Tibial nerve (tissue), 4 donors: Measurements from ENCODE around the gene PC. TPM values are rescaled to one million over a fixed set of nuclear protein-coding genes. Genes with fewer than 3 reads are reported as not detected.

Experiments
- DNase-seq, 2 donors: peaks; one replicate each; pipeline ENCODE4 v3.0.0-alpha.2; 2019; ENCODE audit warnings: low spot score in 2 of 2
- H3K27ac ChIP-seq, 4 donors: fragments of 200-600 bp; sonication (generic) in 3 of 4; one replicate each; pipeline ENCODE4 v1.5.1; 2017 to 2019; ENCODE audit warnings: mild to moderate bottlenecking in 1 of 4
- H3K27me3 ChIP-seq, 2 donors: fragments of 200-600 bp; sonication (generic) in 1 of 2; one replicate each; pipeline versions ENCODE4 v1.5.1 to v1.6.0; 2017 to 2019
- H3K36me3 ChIP-seq, 3 donors: fragments of 200-600 bp; sonication (generic); one replicate each; pipeline ENCODE4 v1.5.1; 2018 to 2019
- H3K4me1 ChIP-seq, 4 donors: fragments of 200-600 bp; sonication (generic) in 3 of 4; one replicate each; pipeline ENCODE4 v1.5.1; 2017 to 2019
- H3K4me3 ChIP-seq, 4 donors: fragments of 200-600 bp; sonication (generic) in 3 of 4; one replicate each; pipeline ENCODE4 v1.5.1; 2017 to 2019; ENCODE audit warnings: mild to moderate bottlenecking in 1 of 4, moderate library complexity in 1 of 4
- H3K9me3 ChIP-seq, 4 donors: fragments of 200-600 bp; sonication (generic) in 3 of 4; one replicate each; pipeline ENCODE4 v1.5.1; 2017 to 2019
- EP300 ChIP-seq, 2 donors: sonication (generic); formaldehyde crosslinking; IDR thresholded peaks; one replicate each; pipeline ENCODE4 v1.6.1; 2017; ENCODE audit warnings: antibody characterized with exemption in 2 of 2, mild to moderate bottlenecking in 1 of 2
- POLR2A ChIP-seq, 2 donors: fragments of 450-650 bp; IDR thresholded peaks; one replicate each; pipeline ENCODE4 v1.6.1; 2017; ENCODE audit warnings: antibody characterized with exemption in 2 of 2, mild to moderate bottlenecking in 2 of 2, moderate library complexity in 2 of 2
- WGBS, 2 donors: methylation state at CpG; one replicate each; pipeline ENCODE4 v1.1.5; 2018; 5-methylcytosine and 5-hydroxymethylcytosine counted together
- total RNA-seq, 4 donors: library from RNA; depleted of rRNA; stranded (reverse); fragments of >200 nt; gene quantifications; one replicate each; pipeline ENCODE4 v1.1.0, GENCODE V29; 2016
- TF ChIP-seq, protein P1 (sequence below), 5 experiments: fragments of 200-600 bp in 3 of 5; fragments of 450-650 bp in 2 of 5; sonication (generic) in 3 of 5; IDR thresholded peaks; one replicate each; pipeline ENCODE4 v1.5.1; 2016 to 2019; ENCODE audit warnings: antibody characterized with exemption in 5 of 5, mild to moderate bottlenecking in 3 of 5, moderate library complexity in 2 of 5

PC gene
- total RNA-seq, 4 donors from 2014 or later: 82.5 to 135 (median 90.2) TPM

DNA sequence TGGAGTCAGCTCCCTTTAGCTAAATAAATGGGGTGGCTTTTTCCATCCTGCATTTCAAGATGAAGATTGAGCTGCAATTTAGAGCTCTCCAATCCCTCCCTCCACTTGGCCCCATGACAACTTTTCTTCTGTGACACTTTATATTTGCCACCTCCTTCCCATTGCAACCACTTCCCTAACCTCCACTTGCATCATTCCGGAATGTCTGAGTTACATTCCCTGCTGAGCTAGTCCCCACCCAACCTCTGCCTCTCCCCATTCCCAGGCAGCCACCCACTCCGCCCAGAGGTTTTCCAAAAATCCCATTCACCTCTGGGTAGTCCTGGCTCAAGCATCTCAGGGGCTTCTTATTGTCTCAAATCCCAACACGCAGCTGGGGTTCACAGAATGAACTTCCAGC lies 24.7 kb downstream of the PC start:
- no peak for DNase-seq
- WGBS, 2 donors: 88 to 92% methylated on average over 3 of the region's 3 CpGs
- TF ChIP-seq POLR2A (IDR thresholded peaks at IDR 0.05) (no peak), EP300 (IDR thresholded peaks at IDR 0.05) (no peak)
- TF ChIP-seq, protein P1, sequence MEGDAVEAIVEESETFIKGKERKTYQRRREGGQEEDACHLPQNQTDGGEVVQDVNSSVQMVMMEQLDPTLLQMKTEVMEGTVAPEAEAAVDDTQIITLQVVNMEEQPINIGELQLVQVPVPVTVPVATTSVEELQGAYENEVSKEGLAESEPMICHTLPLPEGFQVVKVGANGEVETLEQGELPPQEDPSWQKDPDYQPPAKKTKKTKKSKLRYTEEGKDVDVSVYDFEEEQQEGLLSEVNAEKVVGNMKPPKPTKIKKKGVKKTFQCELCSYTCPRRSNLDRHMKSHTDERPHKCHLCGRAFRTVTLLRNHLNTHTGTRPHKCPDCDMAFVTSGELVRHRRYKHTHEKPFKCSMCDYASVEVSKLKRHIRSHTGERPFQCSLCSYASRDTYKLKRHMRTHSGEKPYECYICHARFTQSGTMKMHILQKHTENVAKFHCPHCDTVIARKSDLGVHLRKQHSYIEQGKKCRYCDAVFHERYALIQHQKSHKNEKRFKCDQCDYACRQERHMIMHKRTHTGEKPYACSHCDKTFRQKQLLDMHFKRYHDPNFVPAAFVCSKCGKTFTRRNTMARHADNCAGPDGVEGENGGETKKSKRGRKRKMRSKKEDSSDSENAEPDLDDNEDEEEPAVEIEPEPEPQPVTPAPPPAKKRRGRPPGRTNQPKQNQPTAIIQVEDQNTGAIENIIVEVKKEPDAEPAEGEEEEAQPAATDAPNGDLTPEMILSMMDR (IDR thresholded peaks at IDR 0.05): no peak
- Histone ChIP-seq H3K36me3 (no peaks in the 10 kb centered on the region), H3K4me3 (no peak overlapping the region), H3K9me3 (no peaks in the 10 kb centered on the region), H3K4me1 (peaks cover 0 to 15% (median 0%) of the 10 kb centered on the region in 4 donors), H3K27ac (no peak overlapping the region), H3K27me3 (no peaks in the 10 kb centered on the region)

DNA sequence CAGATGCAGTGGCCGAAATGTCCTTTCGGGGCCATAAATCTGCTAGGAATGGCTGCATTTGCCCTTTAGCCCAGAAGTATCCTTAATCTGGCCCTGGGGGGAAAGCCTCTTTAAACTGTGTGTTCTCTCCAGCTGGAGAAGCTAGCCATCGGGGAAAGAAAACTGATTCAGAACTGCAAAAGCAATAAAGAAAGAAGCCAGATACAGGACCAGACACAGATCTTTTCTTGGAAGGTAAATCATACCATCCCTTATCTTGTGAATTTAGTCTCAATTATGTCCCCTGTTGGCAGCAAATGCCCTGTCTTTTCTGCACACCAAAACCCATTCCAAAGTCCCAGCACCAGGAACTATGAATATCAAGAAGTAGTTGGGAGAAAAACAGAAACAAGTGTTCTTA lies 25.6 kb downstream of the PC start:
- H3K27me3 ChIP-seq: no peaks in the 10 kb centered on the region
- H3K4me1 ChIP-seq: peaks cover 0 to 15% (median 0%) of the 10 kb centered on the region in 4 donors
- H3K4me3 ChIP-seq: no peak overlapping the region
- 62 to 78% methylated on average over 3 of the region's 3 CpGs for WGBS, 2 donors
- DNase-seq: no peak
- TF ChIP-seq, protein P1 (IDR thresholded peaks at IDR 0.05): no peak
- TF ChIP-seq EP300 (IDR thresholded peaks at IDR 0.05) (no peak), POLR2A (IDR thresholded peaks at IDR 0.05) (no peak)
- no peak overlapping the region for H3K27ac ChIP-seq
- no peaks in the 10 kb centered on the region for H3K36me3 ChIP-seq
- H3K9me3 ChIP-seq: no peaks in the 10 kb centered on the region

DNA sequence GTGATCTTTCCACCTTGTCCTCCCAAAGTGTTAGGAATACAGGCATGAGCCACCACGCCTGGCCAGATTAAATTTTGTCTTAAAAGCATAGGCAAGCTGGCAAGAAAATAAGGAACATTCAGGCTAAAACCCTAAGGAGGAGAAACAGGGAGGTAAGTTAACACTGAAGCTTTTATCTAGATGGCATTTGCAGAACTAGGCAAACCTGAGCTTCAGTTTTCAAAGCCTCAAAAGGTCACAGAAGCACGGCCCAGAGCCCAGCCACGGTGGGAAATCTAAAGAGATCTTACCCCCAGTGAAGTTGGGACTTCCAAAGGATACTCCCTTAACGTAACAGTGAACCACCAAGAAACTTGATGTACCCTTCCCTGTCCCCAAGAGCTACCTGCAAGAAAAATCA lies 28.4 kb downstream of the PC start:
- no peak for DNase-seq
- Histone ChIP-seq H3K27ac (no peak overlapping the region), H3K36me3 (no peaks in the 10 kb centered on the region), H3K4me1 (peaks cover 0 to 15% (median 0%) of the 10 kb centered on the region in 4 donors), H3K9me3 (no peaks in the 10 kb centered on the region), H3K4me3 (no peak overlapping the region), H3K27me3 (no peaks in the 10 kb centered on the region)
- WGBS, 2 donors: 70 to 76% methylated on average over 4 of the region's 4 CpGs
- TF ChIP-seq, protein P1 (IDR thresholded peaks at IDR 0.05): no peak
- no peak for TF ChIP-seq EP300 (IDR thresholded peaks at IDR 0.05)
- no peak for TF ChIP-seq POLR2A (IDR thresholded peaks at IDR 0.05)

DNA sequence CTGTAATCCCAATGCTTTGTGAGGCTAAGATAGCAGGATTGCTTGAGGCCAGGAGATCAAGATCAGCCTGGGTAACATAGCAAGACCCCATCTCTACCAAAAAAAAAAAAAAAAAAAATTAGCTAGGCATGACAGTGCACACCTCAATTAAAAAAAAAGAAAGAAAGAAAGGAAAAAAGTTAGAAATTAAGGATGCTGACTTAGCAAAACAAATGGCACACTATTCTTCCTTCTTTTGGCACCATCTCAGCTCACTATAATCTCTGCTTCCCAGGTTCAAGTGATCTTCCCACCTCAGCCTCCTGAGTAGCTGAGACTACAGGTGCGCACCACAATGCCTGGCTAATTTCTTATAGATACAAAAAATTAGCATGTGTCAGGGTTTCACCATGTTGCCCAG lies 33.9 kb downstream of the PC start:
- no peak for TF ChIP-seq POLR2A (IDR thresholded peaks at IDR 0.05)
- TF ChIP-seq EP300 (IDR thresholded peaks at IDR 0.05): no peak
- TF ChIP-seq, protein P1 (IDR thresholded peaks at IDR 0.05): no peak
- H3K27me3 ChIP-seq: no peaks in the 10 kb centered on the region
- no peak overlapping the region for H3K27ac ChIP-seq
- 89 to 100% methylated on average over 1 of the region's 1 CpG for WGBS, 2 donors
- H3K4me1 ChIP-seq: peaks cover 0 to 8% (median 0%) of the 10 kb centered on the region in 4 donors
- no peak overlapping the region for H3K4me3 ChIP-seq
- H3K36me3 ChIP-seq: no peaks in the 10 kb centered on the region
- no peak for DNase-seq
- H3K9me3 ChIP-seq: no peaks in the 10 kb centered on the region

DNA sequence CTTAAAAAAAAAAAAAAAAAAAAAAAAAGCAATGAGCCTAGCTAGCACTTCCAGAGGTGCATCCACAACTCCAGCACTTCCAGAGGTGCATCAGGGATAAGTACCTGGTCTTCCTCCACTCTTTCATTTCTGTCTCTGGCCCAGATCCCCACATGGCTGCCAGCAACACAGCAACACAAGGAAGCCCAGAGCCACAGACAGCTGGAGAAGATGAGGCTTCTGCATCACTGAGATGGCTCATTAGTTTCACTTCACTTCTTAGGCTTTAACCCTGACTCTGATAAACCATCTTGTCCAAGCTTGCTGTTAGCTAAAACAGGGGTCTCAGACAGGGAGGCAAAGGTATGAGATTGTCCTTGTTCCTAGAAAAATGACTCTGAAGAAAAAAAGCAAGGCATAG lies 35.6 kb downstream of the PC start:
- Histone ChIP-seq H3K4me1 (peaks cover 0 to 20% (median 0%) of the 10 kb centered on the region in 4 donors), H3K36me3 (no peaks in the 10 kb centered on the region), H3K9me3 (no peaks in the 10 kb centered on the region), H3K4me3 (no peak overlapping the region), H3K27ac (no peak overlapping the region), H3K27me3 (no peaks in the 10 kb centered on the region)
- DNase-seq: no peak
- TF ChIP-seq, protein P1 (IDR thresholded peaks at IDR 0.05): no peak
- TF ChIP-seq POLR2A (IDR thresholded peaks at IDR 0.05): no peak
- TF ChIP-seq EP300 (IDR thresholded peaks at IDR 0.05): no peak
